ENCODE results near the gene STAC.

STAC gene

GRCh38 chr3:36403661-36404060, 23.4 kb downstream of the STAC start:
- CTCF ChIA-PET, result no interaction called here
- no peak overlapping the region for H3K27ac ChIP-seq
- no peak for DNase-seq (ENCODE audit: low spot score)
- POLR2A ChIA-PET (ENCODE audit: low non-redundant PET), result no interaction called here
- no peak for TF ChIP-seq CTCF (conservative IDR thresholded peaks at IDR 0.05; ENCODE audit: low read depth)

DNA sequence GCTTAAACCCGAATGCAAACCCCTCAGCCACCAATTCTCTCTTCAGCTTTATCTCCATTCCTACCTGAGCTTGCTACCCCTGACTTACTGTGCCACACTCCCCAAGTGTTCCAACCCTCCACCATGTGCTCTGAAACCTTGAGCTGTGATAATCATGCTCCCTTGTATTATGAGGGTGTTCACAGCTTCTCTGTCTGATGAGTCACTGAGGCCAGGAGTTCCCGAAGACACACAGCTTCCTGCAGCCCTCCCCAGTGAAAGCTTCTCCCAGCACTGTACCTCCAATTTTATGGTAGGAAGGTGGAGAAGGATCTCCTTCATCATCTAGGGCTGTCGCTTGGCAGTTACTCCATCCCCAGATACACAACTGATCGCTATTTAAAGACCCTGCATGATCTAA, 24.9 kb downstream of the STAC start:
- TF ChIP-seq CTCF (conservative IDR thresholded peaks at IDR 0.05; ENCODE audit: low read depth), result no peak
- H3K27ac ChIP-seq, result no peak overlapping the region
- CTCF ChIA-PET, result no interaction called here
- no peak for DNase-seq (ENCODE audit: low spot score)
- POLR2A ChIA-PET (ENCODE audit: low non-redundant PET), result no interaction called here

GRCh38 chr3:36408146-36408545, 27.8 kb downstream of the STAC start:
- H3K27ac ChIP-seq, result no peak overlapping the region
- no peak for TF ChIP-seq CTCF (conservative IDR thresholded peaks at IDR 0.05; ENCODE audit: low read depth)
- DNase-seq (ENCODE audit: low spot score), result no peak
- POLR2A ChIA-PET (ENCODE audit: low non-redundant PET), result no interaction called here
- CTCF ChIA-PET, result no interaction called here

DNA sequence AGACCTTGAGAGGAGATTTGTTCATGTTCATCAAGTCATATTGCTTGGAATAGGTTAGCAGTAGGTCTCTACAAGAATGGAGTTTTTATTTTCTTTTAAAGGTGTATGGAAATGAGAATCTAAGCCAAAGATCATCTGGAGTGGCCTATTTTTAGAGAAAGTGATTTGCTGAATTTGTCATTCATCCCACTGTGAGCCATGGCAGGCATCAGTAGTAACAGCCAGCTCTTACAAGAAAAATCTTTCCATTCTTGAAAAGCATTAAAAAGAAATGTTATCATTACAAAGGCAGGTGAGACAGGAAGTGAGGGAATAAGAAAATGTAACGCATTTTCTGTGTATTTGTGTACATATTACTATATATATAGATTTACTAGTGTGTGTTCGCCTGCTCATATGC, 29.6 kb downstream of the STAC start:
- no peak overlapping the region for H3K27ac ChIP-seq
- POLR2A ChIA-PET (ENCODE audit: low non-redundant PET), result no interaction called here
- CTCF ChIA-PET, result no interaction called here
- DNase-seq (ENCODE audit: low spot score), result no peak
- TF ChIP-seq CTCF (conservative IDR thresholded peaks at IDR 0.05; ENCODE audit: low read depth), result no peak

- ChIA-PET POLR2A (ENCODE audit: low non-redundant PET) (no interaction called here), CTCF (no interaction called here)
- no peak for TF ChIP-seq CTCF (conservative IDR thresholded peaks at IDR 0.05; ENCODE audit: low read depth)
- no peak for DNase-seq (ENCODE audit: low spot score)
- no peak overlapping the region for H3K27ac ChIP-seq
Observed at GRCh38 chr3:36411587-36411986, 31.3 kb downstream of the STAC start.

GRCh38 chr3:36416599-36416998, 36.3 kb downstream of the STAC start:
- DNase-seq (ENCODE audit: low spot score), result no peak
- ChIA-PET POLR2A (ENCODE audit: low non-redundant PET) (no interaction called here), CTCF (no interaction called here)
- H3K27ac ChIP-seq, result no peak overlapping the region
- TF ChIP-seq CTCF (conservative IDR thresholded peaks at IDR 0.05; ENCODE audit: low read depth), result no peak

GRCh38 chr3:36417237-36417636, 36.9 kb downstream of the STAC start:
- ChIA-PET POLR2A (ENCODE audit: low non-redundant PET) (no interaction called here), CTCF (no interaction called here)
- TF ChIP-seq CTCF (conservative IDR thresholded peaks at IDR 0.05; ENCODE audit: low read depth), result no peak
- no peak for DNase-seq (ENCODE audit: low spot score)
- no peak overlapping the region for H3K27ac ChIP-seq
